Skeletal muscle satellite cell (primary cell): Measurements from ENCODE around the gene CST2.
"Not testable (repeated sequence)": the region's sequence is repeated elsewhere in the genome, so short reads cannot be mapped to it uniquely, and the experiment has no call there.

ENCODE experiments used
- H3K27me3 ChIP-seq: 2 replicates; pipeline ENCODE4 v1.7.0; 2013; ENCODE audit warnings: low read length; ENCODE audit not compliant: control insufficient read depth, insufficient read depth
- H3K36me3 ChIP-seq: 2 replicates; pipeline ENCODE4 v1.7.0; 2013; ENCODE audit warnings: mild to moderate bottlenecking, control low read depth, low read length; ENCODE audit not compliant: insufficient read depth
- H3K4me1 ChIP-seq: 2 replicates; pipeline ENCODE4 v1.7.0; 2013; ENCODE audit warnings: low read length; ENCODE audit not compliant: control insufficient read depth, insufficient read depth
- H3K4me2 ChIP-seq: 2 replicates; pipeline ENCODE4 v1.7.0; 2013; ENCODE audit warnings: mild to moderate bottlenecking, low read length
- H3K4me3 ChIP-seq: 2 replicates; pipeline ENCODE4 v1.7.0; 2013; ENCODE audit warnings: low read length
- H3K9ac ChIP-seq: 2 replicates; pipeline ENCODE4 v1.7.0; 2013; ENCODE audit warnings: mild to moderate bottlenecking, low read depth, low read length, moderate library complexity
- H3K9me3 ChIP-seq: replicated peaks from 2 replicates; pipeline ENCODE4 v1.7.0; 2013; ENCODE audit warnings: mild to moderate bottlenecking, control low read depth, low read length

CST2 gene

DNA sequence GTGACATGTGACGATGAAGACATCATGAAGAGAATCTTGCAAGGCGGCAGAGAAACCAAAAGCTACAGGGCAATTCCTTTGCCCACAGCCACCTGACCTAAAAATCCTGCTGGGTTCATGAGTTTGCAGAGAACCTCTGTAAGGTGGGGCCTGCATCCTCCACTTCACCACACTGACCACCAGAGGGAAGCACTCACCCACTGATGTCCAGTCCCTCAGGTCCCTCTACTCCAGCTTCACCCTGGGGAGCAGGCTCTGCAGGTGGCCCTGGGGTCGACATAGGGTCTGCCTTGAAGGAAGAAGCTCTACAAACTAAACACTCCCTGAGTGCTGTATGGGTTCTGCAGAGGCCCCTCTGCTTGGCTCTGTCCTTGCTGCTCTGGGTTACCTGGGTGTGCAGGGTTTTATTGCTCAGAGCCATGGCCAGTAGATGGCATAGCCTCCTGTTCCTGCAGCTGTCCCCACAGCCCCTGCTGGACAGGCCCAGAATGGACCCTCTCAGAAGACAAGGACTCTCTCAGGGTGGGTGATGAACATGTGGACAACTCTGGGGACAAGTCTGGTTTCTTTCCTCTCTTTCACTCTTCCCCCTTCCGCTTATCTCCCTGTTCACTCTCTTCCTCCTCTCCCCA lies 27.2 kb downstream of the CST2 start:
- H3K27me3 ChIP-seq, H3K4me3 ChIP-seq, H3K4me2 ChIP-seq, H3K4me1 ChIP-seq, H3K9me3 ChIP-seq, H3K36me3 ChIP-seq, H3K9ac ChIP-seq: not testable (repeated sequence)

GRCh38 chr20:23795526-23795925 lies 31.0 kb downstream of the CST2 start:
- no peaks in the 10 kb centered on the region for H3K9me3 ChIP-seq

DNA sequence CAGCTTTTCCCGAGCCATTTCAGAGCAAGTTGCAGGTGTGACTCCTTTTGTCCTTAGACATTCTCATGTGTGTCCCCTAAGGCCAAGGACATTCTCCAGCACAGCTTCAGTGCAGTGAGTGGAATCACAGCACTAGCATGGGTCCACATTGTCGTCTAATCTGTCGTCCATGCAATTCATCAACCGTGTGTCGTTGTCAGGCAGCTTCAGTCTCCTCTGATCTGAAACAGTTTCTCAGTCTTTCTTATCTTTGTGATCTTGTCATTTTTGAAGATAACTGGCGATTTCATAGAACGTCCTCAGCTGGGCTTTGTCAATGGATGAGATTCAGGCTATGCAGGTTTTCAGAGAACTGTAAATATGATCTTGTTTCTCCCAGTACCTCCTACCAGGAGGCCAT lies 31.7 kb downstream of the CST2 start:
- H3K9ac ChIP-seq: no peak overlapping the region
- no peaks in the 10 kb centered on the region for H3K4me1 ChIP-seq
- no peaks in the 10 kb centered on the region for H3K9me3 ChIP-seq
- no peak overlapping the region for H3K4me2 ChIP-seq
- no peaks in the 10 kb centered on the region for H3K36me3 ChIP-seq
- H3K27me3 ChIP-seq: peaks cover 5% of the 10 kb centered on the region
- no peak overlapping the region for H3K4me3 ChIP-seq

More at GRCh38 chr20:23795526-23795925, 31.0 kb downstream of the CST2 start:
- Histone ChIP-seq H3K4me1 (no peaks in the 10 kb centered on the region), H3K36me3 (no peaks in the 10 kb centered on the region), H3K4me2 (no peak overlapping the region), H3K9ac (no peak overlapping the region), H3K27me3 (peaks cover 5% of the 10 kb centered on the region), H3K4me3 (no peak overlapping the region)

DNA sequence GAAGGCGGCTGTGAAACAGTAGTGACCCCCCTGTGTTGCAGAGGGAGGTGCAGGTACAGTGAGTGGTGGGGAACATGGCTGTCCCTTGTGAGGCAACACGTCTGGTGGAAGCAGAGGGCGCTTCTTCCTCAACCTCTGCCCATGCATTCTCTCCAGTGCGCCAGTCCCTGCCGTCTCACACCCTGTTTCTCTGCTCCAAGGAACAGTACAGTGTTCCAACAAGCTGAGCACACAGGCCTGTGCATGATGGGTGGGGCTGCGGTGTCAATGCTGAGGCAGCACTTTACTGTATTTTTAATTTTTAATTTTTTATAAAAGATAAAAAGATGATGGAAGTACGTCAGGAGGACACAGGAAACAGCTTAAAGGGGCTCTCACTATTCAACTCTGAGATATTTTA lies 32.5 kb downstream of the CST2 start:
- no peaks in the 10 kb centered on the region for H3K9me3 ChIP-seq
- no peak overlapping the region for H3K9ac ChIP-seq
- H3K4me3 ChIP-seq: no peak overlapping the region
- peaks cover 5% of the 10 kb centered on the region for H3K27me3 ChIP-seq
- no peaks in the 10 kb centered on the region for H3K36me3 ChIP-seq
- H3K4me2 ChIP-seq: no peak overlapping the region
- no peaks in the 10 kb centered on the region for H3K4me1 ChIP-seq

GRCh38 chr20:23783447-23783846 lies 43.1 kb downstream of the CST2 start:
- Histone ChIP-seq H3K9me3 (no peaks in the 10 kb centered on the region), H3K4me1 (no peaks in the 10 kb centered on the region), H3K36me3 (no peaks in the 10 kb centered on the region), H3K9ac (no peak overlapping the region), H3K27me3 (no peaks in the 10 kb centered on the region), H3K4me3 (no peak overlapping the region), H3K4me2 (no peak overlapping the region)

- Histone ChIP-seq H3K4me1 (no peaks in the 10 kb centered on the region), H3K4me3 (no peak overlapping the region), H3K9ac (no peak overlapping the region), H3K36me3 (no peaks in the 10 kb centered on the region), H3K9me3 (no peaks in the 10 kb centered on the region), H3K27me3 (no peaks in the 10 kb centered on the region), H3K4me2 (no peak overlapping the region)
Observed at GRCh38 chr20:23782366-23782983, 44.1 kb downstream of the CST2 start.

DNA sequence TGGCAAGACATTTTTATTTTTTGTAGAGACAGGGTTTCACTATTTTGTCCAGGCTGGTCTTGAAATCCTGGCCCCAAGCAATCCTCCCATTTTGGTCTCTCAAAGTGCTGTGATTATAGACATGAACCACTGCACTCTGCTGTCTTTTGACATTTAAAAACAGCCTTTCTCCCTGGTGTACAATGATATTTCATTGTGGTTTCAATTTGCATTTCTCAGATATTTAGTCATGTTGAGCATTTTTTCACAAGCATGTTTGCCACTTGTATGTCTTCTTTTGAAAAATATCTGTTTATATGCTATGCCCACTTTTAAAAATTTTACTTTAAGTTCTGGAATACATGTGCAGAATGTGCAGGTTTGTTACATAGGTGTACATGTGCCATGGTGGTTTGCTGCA lies 47.9 kb downstream of the CST2 start:
- H3K4me1 ChIP-seq, H3K9ac ChIP-seq, H3K4me2 ChIP-seq, H3K36me3 ChIP-seq, H3K9me3 ChIP-seq, H3K4me3 ChIP-seq: not testable (repeated sequence)
- H3K27me3 ChIP-seq: peaks cover 11% of the 10 kb centered on the region

DNA sequence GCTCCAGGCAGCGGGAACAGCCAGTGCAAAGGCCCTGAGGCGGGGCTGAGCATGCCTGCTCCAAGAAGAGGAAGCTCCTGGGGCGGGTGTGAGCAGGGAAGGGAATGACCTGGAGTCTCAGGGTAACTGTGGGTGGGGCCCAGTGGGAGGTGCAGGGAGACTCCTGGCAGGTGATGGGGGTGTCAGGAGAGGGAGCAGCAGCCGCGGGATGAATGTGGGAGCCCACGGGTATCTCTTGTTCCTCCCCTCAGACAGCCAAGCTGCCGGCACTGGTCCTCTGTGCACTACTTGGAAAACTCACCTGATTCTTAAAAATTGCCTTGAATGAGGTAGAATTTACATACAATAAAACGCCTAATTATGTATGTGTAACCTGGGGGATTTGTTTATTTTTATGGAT lies 49.1 kb downstream of the CST2 start:
- H3K27me3 ChIP-seq: peaks cover 14% of the 10 kb centered on the region
- H3K9me3 ChIP-seq, H3K4me3 ChIP-seq, H3K9ac ChIP-seq, H3K36me3 ChIP-seq, H3K4me2 ChIP-seq, H3K4me1 ChIP-seq: not testable (repeated sequence)

- no peak overlapping the region for H3K4me3 ChIP-seq
- no peak overlapping the region for H3K4me2 ChIP-seq
- peaks cover 21% of the 10 kb centered on the region for H3K27me3 ChIP-seq
Observed at GRCh38 chr20:23776067-23776771, 50.3 kb downstream of the CST2 start.

DNA sequence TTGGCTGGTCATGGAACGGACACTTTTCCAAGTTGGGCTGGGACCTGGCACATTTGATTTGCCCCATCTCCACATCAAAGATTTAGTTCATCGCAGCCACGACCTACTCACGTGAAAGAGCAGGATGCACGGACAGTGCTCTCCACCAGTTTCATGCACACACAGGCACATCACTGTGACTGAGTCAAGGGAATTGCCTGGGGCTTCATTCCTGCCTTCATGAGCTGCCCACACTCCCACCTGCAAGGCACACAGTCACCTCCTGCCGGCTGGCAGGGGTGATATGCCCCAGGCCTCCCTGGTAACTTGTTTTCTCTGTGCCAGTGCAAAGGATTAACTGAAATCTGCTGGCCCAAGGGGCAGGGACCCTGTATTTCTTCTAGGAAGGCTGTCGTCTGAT lies 52.4 kb downstream of the CST2 start:
- Histone ChIP-seq H3K27me3 (peaks cover 24% of the 10 kb centered on the region), H3K4me3 (no peak overlapping the region), H3K4me1 (no peaks in the 10 kb centered on the region), H3K36me3 (no peaks in the 10 kb centered on the region), H3K4me2 (no peak overlapping the region), H3K9me3 (no peaks in the 10 kb centered on the region), H3K9ac (no peak overlapping the region)

More at GRCh38 chr20:23776067-23776771, 50.3 kb downstream of the CST2 start:
- no peaks in the 10 kb centered on the region for H3K9me3 ChIP-seq
- H3K36me3 ChIP-seq: no peaks in the 10 kb centered on the region
- H3K4me1 ChIP-seq: no peaks in the 10 kb centered on the region
- H3K9ac ChIP-seq: no peak overlapping the region
